GM12878 (cell line): ENCODE measurements around the gene MYLK4. TPM values are rescaled to one million over a fixed set of nuclear protein-coding genes. Genes with fewer than 3 reads are reported as not detected.
A peak's percentile ranks its signal among the peaks of the same experiment; 100 is the strongest.

Source experiments
- ATAC-seq: fragments of 200-7000 bp; cut with Tn5 transposase; 3 replicates; pipeline ENCODE4 v1.9.1; 2020; ENCODE audit warnings: mild to moderate bottlenecking, moderate library complexity
- BruUV-seq: library from RNA; stranded (reverse); fragments of 400-500 nt; replicated peaks from 2 replicates; lab custom pipeline; 2021; lab: Mats Ljungman, UMichigan
- CTCF ChIA-PET: fragments of 300-600 bp; sonication (Branson Sonifier 250); formaldehyde crosslinking; extraction: SDS; loops from one replicate; lab custom pipeline; 2021; ENCODE audit warnings: inconsistent platforms; lab: Yijun Ruan, JAX
- POLR2A ChIA-PET: fragments of 350-600 bp; formaldehyde crosslinking; extraction: SDS; loops from one replicate; lab custom pipeline; 2021; ENCODE audit warnings: inconsistent platforms; lab: Charles Lee
- RAD21 ChIA-PET: fragments of 300-600 bp; sonication (Branson Sonifier 250); formaldehyde crosslinking; loops from one replicate; lab custom pipeline; 2023; ENCODE audit warnings: antibody characterized with exemption; ENCODE audit not compliant: unreplicated experiment; lab: Charles Lee
- SMC1A ChIA-PET: fragments of 300-600 bp; sonication (Branson Sonifier 250); formaldehyde crosslinking; loops from one replicate; lab custom pipeline; 2023; ENCODE audit not compliant: unreplicated experiment, uncharacterized antibody; lab: Charles Lee
- DNase-seq: peaks from one replicate; pipeline ENCODE4 v3.0.0-alpha.2; 2011; ENCODE audit warnings: low read depth, low spot score
- FAIRE-seq: peaks from 3 replicates; lab custom pipeline; 2011; peaks lifted over from hg19 to GRCh38; lab: Jason Lieb, UNC
- H2AFZ ChIP-seq: 2 replicates; pipeline ENCODE4 v1.6.0; 2011; ENCODE audit warnings: low read depth, low read length, control low read depth; ENCODE audit not compliant: control insufficient read depth
- H3K27ac ChIP-seq: 2 replicates; pipeline ENCODE4 v1.5.1; 2011; ENCODE audit warnings: control low read depth; ENCODE audit not compliant: control insufficient read depth, insufficient read depth
- H3K27me3 ChIP-seq, 2 experiments: replicated peaks in 1 of 2; 2 replicates each; pipeline versions ENCODE4 v1.6.0 to v1.6.1; 2011; ENCODE audit warnings: low read length in 1 of 2; ENCODE audit not compliant: control insufficient read depth in 2 of 2, insufficient read depth in 2 of 2
- H3K36me3 ChIP-seq, 2 experiments: 2 replicates each; pipeline ENCODE4 v1.5.1; 2011; ENCODE audit warnings: low read length in 1 of 2; ENCODE audit not compliant: control insufficient read depth in 2 of 2, insufficient read depth in 2 of 2
- H3K4me1 ChIP-seq: 2 replicates; pipeline ENCODE4 v1.6.1; 2011; ENCODE audit warnings: mild to moderate bottlenecking, low read length, moderate library complexity, mixed read lengths; ENCODE audit not compliant: control insufficient read depth, insufficient read depth
- H3K4me2 ChIP-seq: 2 replicates; pipeline ENCODE4 v1.6.0; 2011; ENCODE audit warnings: control low read depth; ENCODE audit not compliant: control insufficient read depth, insufficient read depth
- H3K4me3 ChIP-seq: fragments of 200-600 bp; sonication (generic); 2 replicates; pipeline ENCODE4 v1.5.1; 2016
- H3K79me2 ChIP-seq: 2 replicates; pipeline ENCODE4 v1.6.0; 2011; ENCODE audit warnings: low read length; ENCODE audit not compliant: control insufficient read depth, insufficient read depth
- H3K9ac ChIP-seq: 2 replicates; pipeline ENCODE4 v1.8.0; 2011; ENCODE audit warnings: low read length, control low read depth, mixed read lengths; ENCODE audit not compliant: control insufficient read depth, insufficient read depth
- H3K9me3 ChIP-seq: replicated peaks from 3 replicates; pipeline ENCODE4 v1.5.1; 2011; ENCODE audit warnings: mild to moderate bottlenecking, low read length; ENCODE audit not compliant: control insufficient read depth, insufficient read depth
- H4K20me1 ChIP-seq: 2 replicates; pipeline ENCODE4 v1.6.0; 2011; ENCODE audit not compliant: control insufficient read depth, insufficient read depth
- BHLHE40 ChIP-seq, 2 experiments: fragments of 450-650 bp in 1 of 2; IDR thresholded peaks; 2 replicates each; pipeline ENCODE4 v1.6.1; 2011 to 2017; ENCODE audit warnings: low read depth in 2 of 2, borderline replicate concordance in 1 of 2, improper control_type of control experiment in 1 of 2, low read length in 1 of 2, mild to moderate bottlenecking in 1 of 2
- DPF2 ChIP-seq: fragments of 450-650 bp; IDR thresholded peaks from 2 replicates; pipeline ENCODE4 v1.6.1; 2017; ENCODE audit warnings: mild to moderate bottlenecking
- GATAD2B ChIP-seq: fragments of 450-650 bp; conservative IDR thresholded peaks from 2 replicates; pipeline ENCODE4 v1.6.1; 2017; ENCODE audit warnings: low read depth, mild to moderate bottlenecking, moderate library complexity
- HDGF ChIP-seq: fragments of 450-650 bp; IDR thresholded peaks from 2 replicates; pipeline ENCODE4 v1.6.1; 2016; ENCODE audit warnings: antibody characterized with exemption
- NFIC ChIP-seq: IDR thresholded peaks from 2 replicates; pipeline ENCODE4 v1.6.1; 2012; ENCODE audit warnings: low read depth, mild to moderate bottlenecking, inconsistent platforms, low read length, moderate library complexity
- PML ChIP-seq: IDR thresholded peaks from 2 replicates; pipeline ENCODE4 v1.6.1; 2012; ENCODE audit warnings: low read length, inconsistent platforms
- RAD51 ChIP-seq: fragments of 450-650 bp; IDR thresholded peaks from 2 replicates; pipeline ENCODE4 v1.6.1; 2016; ENCODE audit warnings: moderate library complexity, mild to moderate bottlenecking, inconsistent platforms
- SUPT20H ChIP-seq: IDR thresholded peaks from 2 replicates; pipeline ENCODE4 v1.6.1; 2011; ENCODE audit warnings: low read depth, mild to moderate bottlenecking, low read length, moderate library complexity, borderline replicate concordance; ENCODE audit not compliant: control insufficient read depth
- TCF3 ChIP-seq: IDR thresholded peaks from 2 replicates; pipeline ENCODE4 v1.6.1; 2012; ENCODE audit warnings: low read depth, mild to moderate bottlenecking, low read length, borderline replicate concordance; ENCODE audit not compliant: insufficient read depth
- USF1 ChIP-seq: IDR thresholded peaks from 2 replicates; pipeline ENCODE4 v1.6.1; 2011; ENCODE audit warnings: borderline replicate concordance, low read depth, mild to moderate bottlenecking, moderate library complexity, mixed read lengths, low read length; ENCODE audit not compliant: insufficient read depth; ENCODE audit errors: extremely low read length
- ZNF207 ChIP-seq: fragments of 450-650 bp; IDR thresholded peaks from 2 replicates; pipeline ENCODE4 v1.6.1; 2014; ENCODE audit warnings: antibody characterized with exemption, mild to moderate bottlenecking, borderline replicate concordance
- ZZZ3 ChIP-seq: IDR thresholded peaks from 2 replicates; pipeline ENCODE4 v1.6.1; 2011; ENCODE audit warnings: low read depth; ENCODE audit not compliant: control insufficient read depth, insufficient read length
- WGBS: methylation state at CpG from one replicate; pipeline ENCODE4 v1.1.6; 2016; ENCODE audit warnings: low lambda C conversion rate; ENCODE audit not compliant: insufficient replicate concordance, insufficient coverage; ENCODE audit errors: missing lambda C conversion rate; 5-methylcytosine and 5-hydroxymethylcytosine counted together
- in situ Hi-C: fragments of 300-500 bp; cut with MboI; formaldehyde crosslinking; loops from 9 replicates; pipeline ENCODE4 v1.14.3; 2018; ENCODE audit warnings: mixed read lengths
- intact Hi-C: fragments of 100-400 bp; cut with micrococcal nuclease; formaldehyde crosslinking; loops from one replicate; pipeline ENCODE4 v1.14.2; 2022; ENCODE audit not compliant: unreplicated experiment
- polyA plus RNA-seq, 11 experiments: library from polyadenylated mRNA; depleted of rRNA in 4 of 11; unstranded in 6 of 11; stranded (reverse) in 5 of 11; fragments of >200 nt; fragmentation: Nextera tagmentation in 4 of 11; fragmentation: Illumina TruSeq in 1 of 11; extraction: Ambion mirVana in 4 of 11; extraction: Trizol in 1 of 11; gene quantifications; 1 replicate in 1 of 11; 2 replicates in 10 of 11; pipeline versions ENCODE4 v1.2.1 to v1.2.3, GENCODE V29; 2011 to 2016; ENCODE audit warnings: inconsistent platforms in 2 of 11, missing spikeins in 2 of 11, low read depth in 1 of 11
- total RNA-seq, 4 experiments: library from RNA; depleted of rRNA in 3 of 4; stranded (reverse); fragments of >200 nt in 3 of 4; fragmentation: Illumina TruSeq in 1 of 4; extraction: Trizol in 1 of 4; gene quantifications; 2 replicates each; pipeline versions ENCODE4 v1.2.1 to v1.2.3, GENCODE V29; 2013 to 2021
- TF ChIP-seq, protein P1 (sequence below): IDR thresholded peaks from 2 replicates; pipeline ENCODE4 v1.6.1; 2011; ENCODE audit warnings: low read depth, low read length, improper control_type of control experiment, borderline replicate concordance

MYLK4 gene
- total and polyA plus RNA-seq, 10 of the 15 experiments (the other 5 are each of a cell fraction or from before 2014, with no cell fraction given) = under 0.01 to 0.09 (median 0.05) TPM; not detected in 1

GRCh38 chr6:2666906-2667575 is 83.7 kb downstream of the MYLK4 start:
- RAD21 ChIA-PET = no interaction called here
- ATAC-seq (no peak), DNase-seq (no peak), FAIRE-seq (no peak)
- H3K4me1 ChIP-seq = no peaks in the 10 kb centered on the region
- POLR2A ChIA-PET = no interaction called here
- no TSS peak for BruUV-seq
- no peaks in the 10 kb centered on the region for H3K79me2 ChIP-seq
- H2AFZ ChIP-seq = no peak overlapping the region
- SMC1A ChIA-PET = no interaction called here
- no peak overlapping the region for H3K4me3 ChIP-seq
- no peaks in the 10 kb centered on the region for H4K20me1 ChIP-seq
- H3K9ac ChIP-seq = no peak overlapping the region
- intact Hi-C loops (no loop called here), in situ Hi-C loops (no loop called here)
- CTCF ChIA-PET = interaction anchor here (1.2 kb wide), 1 partner anchor 83 kb away, joined by 4 read pairs; no protein-coding TSS in a partner anchor
- no peaks in the 10 kb centered on the region; the same call in 1 of the 3 replicates for H3K9me3 ChIP-seq
- H3K4me2 ChIP-seq = no peak overlapping the region
- no peaks in the 10 kb centered on the region for H3K36me3 ChIP-seq
- 0 out of 4 replicates have a peak, but pooled peaks cover 0 to 1% of the 10 kb centered on the region in 2 experiments for H3K27me3 ChIP-seq
- TF ChIP-seq RAD51 (peak; percentile 68; the same call in 1 of the 2 replicates), BHLHE40 (IDR thresholded peaks at IDR 0.05; ENCODE audit: borderline replicate concordance in 1 of 2, low read depth in 2 of 2, low read length in 1 of 2) (0 out of 4 replicates have a peak, but pooled peaks of 1 of the 2 experiments have one; percentile 5), HDGF (no peak)
- TF ChIP-seq, all 136 proteins: peak for 2
- no peak overlapping the region for H3K27ac ChIP-seq
- 63% methylated on average over 6 of the region's 6 CpGs for WGBS

DNA sequence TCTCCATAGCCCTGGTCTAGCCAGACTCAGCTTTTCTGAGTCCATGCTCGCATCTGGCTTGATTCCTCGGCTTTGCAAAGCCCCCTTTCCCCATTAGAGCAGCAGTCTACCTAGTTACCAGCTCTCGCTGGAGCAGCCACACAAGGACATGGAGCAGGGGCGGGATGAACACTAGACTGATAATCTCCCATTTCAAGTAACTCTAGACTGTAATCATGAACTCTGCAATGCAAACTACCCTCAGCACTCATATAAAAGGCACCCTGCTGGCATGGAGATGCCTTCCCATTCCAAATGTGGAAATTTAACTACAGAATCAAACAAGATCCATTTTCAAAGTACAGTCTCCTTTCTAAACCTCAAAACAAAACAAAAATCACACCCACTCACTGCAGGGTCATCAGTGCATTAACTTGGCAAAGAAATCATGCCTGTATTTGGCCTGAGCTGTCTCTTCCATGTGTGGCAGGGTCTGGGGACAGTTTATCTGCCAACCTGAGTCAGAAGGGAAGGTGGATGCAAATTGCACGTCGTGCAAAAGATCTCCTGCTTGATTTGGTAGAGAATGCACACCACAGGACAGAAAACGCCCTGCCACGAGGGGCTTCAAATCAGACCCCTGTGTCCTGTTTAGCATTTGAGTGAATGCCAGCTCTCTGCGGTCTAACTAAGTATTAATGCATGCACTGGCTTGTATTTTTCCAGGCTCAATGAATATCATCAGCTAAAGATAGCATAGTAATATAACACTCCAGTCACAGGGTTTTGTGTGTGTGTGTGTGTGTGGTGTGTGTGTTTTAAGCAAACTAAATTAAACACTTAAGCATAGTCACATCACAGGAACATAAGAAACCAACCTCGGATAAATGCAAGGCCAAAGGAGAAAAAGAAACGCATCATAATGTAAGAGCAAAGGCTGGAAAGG is 85.3 kb downstream of the MYLK4 start:
- Histone ChIP-seq H2AFZ (no peak overlapping the region), H3K27ac (no peak overlapping the region), H3K27me3 (0 out of 4 replicates have a peak, but pooled peaks cover 0 to 1% of the 10 kb centered on the region in 2 experiments), H3K9ac (no peak overlapping the region), H3K36me3 (no peaks in the 10 kb centered on the region), H3K4me1 (no peaks in the 10 kb centered on the region), H3K79me2 (no peaks in the 10 kb centered on the region), H3K9me3 (no peaks in the 10 kb centered on the region; the same call in 1 of the 3 replicates), H3K4me2 (no peak overlapping the region; the same call in 1 of the 2 replicates), H3K4me3 (no peak overlapping the region), H4K20me1 (no peaks in the 10 kb centered on the region)
- RAD21 ChIA-PET = no interaction called here
- POLR2A ChIA-PET = no interaction called here
- no peak for ATAC-seq
- DNase-seq = no peak
- in situ Hi-C loops (no loop called here), intact Hi-C loops (no loop called here)
- CTCF ChIA-PET = no interaction called here
- SMC1A ChIA-PET = no interaction called here
- BruUV-seq = no TSS peak
- WGBS = 25% methylated on average over 11 of the region's 11 CpGs
- FAIRE-seq = no peak
- TF ChIP-seq SUPT20H = no peak
- TF ChIP-seq, protein P1, sequence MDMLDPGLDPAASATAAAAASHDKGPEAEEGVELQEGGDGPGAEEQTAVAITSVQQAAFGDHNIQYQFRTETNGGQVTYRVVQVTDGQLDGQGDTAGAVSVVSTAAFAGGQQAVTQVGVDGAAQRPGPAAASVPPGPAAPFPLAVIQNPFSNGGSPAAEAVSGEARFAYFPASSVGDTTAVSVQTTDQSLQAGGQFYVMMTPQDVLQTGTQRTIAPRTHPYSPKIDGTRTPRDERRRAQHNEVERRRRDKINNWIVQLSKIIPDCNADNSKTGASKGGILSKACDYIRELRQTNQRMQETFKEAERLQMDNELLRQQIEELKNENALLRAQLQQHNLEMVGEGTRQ = no peak
- TF ChIP-seq ZNF207 = no peak
- no peak for TF ChIP-seq TCF3
- TF ChIP-seq PML = no peak
- TF ChIP-seq USF1 = no peak
- no peak for TF ChIP-seq ZZZ3
- TF ChIP-seq DPF2 = no peak
- TF ChIP-seq GATAD2B = no peak
- no peak for TF ChIP-seq NFIC
